Liver (tissue), 9 donors: ENCODE data around the gene ALDH1A1. TPM values are rescaled to one million over a fixed set of nuclear protein-coding genes. Genes with fewer than 3 reads are reported as not detected.

Experiments
- DNase-seq: peaks from one replicate; pipeline ENCODE4 v3.0.0-alpha.2; 2017; ENCODE audit warnings: low spot score
- H3K27ac ChIP-seq, 2 donors: one replicate each; pipeline ENCODE4 v1.7.0; 2013; ENCODE audit warnings: inconsistent platforms in 2 of 2, low read length in 2 of 2, control low read depth in 1 of 2, low read depth in 1 of 2, mild to moderate bottlenecking in 1 of 2
- H3K27me3 ChIP-seq, 4 donors: one replicate each; pipeline versions ENCODE4 v1.6.1 to v1.7.0; 2013; ENCODE audit warnings: low read length in 3 of 4, inconsistent platforms in 1 of 4, mild to moderate bottlenecking in 1 of 4, moderate library complexity in 1 of 4; ENCODE audit not compliant: control insufficient read depth in 4 of 4, insufficient read depth in 4 of 4
- H3K36me3 ChIP-seq, 4 donors: one replicate each; pipeline versions ENCODE4 v1.6.1 to v1.7.0; 2013; ENCODE audit warnings: low read length in 3 of 4, mild to moderate bottlenecking in 3 of 4, low read depth in 1 of 4, moderate library complexity in 1 of 4; ENCODE audit not compliant: control insufficient read depth in 4 of 4, insufficient read depth in 3 of 4
- H3K4me1 ChIP-seq, 4 donors: one replicate each; pipeline versions ENCODE4 v1.6.1 to v1.7.0; 2013; ENCODE audit warnings: low read length in 3 of 4, mild to moderate bottlenecking in 3 of 4, moderate library complexity in 1 of 4; ENCODE audit not compliant: control insufficient read depth in 4 of 4, insufficient read depth in 4 of 4
- H3K4me3 ChIP-seq, 3 donors: one replicate each; pipeline versions ENCODE4 v1.6.1 to v1.7.0; 2013; ENCODE audit warnings: low read length in 3 of 3, control low read depth in 1 of 3, low read depth in 1 of 3, mild to moderate bottlenecking in 1 of 3
- H3K9ac ChIP-seq, 2 donors: one replicate each; pipeline ENCODE4 v1.7.0; 2013; ENCODE audit warnings: low read length in 2 of 2, mild to moderate bottlenecking in 2 of 2, moderate library complexity in 2 of 2, control low read depth in 1 of 2, low read depth in 1 of 2
- H3K9me3 ChIP-seq, 4 donors: one replicate each; pipeline versions ENCODE4 v1.6.1 to v1.7.0; 2013; ENCODE audit warnings: low read length in 3 of 4; ENCODE audit not compliant: control insufficient read depth in 4 of 4
- EGR1 ChIP-seq, 2 donors: IDR thresholded peaks; 2 replicates each; pipeline ENCODE4 v1.6.1; 2016 to 2018; ENCODE audit warnings: antibody characterized with exemption in 2 of 2, low read depth in 2 of 2
- FOXA1 ChIP-seq: IDR thresholded peaks from 2 replicates; pipeline ENCODE4 v1.6.1; 2016; ENCODE audit warnings: antibody characterized with exemption
- GABPA ChIP-seq, 2 donors: IDR thresholded peaks in 1 of 2; conservative IDR thresholded peaks in 1 of 2; 2 replicates each; pipeline ENCODE4 v1.6.1; 2016; ENCODE audit warnings: antibody characterized with exemption in 2 of 2, mild to moderate bottlenecking in 1 of 2, moderate library complexity in 1 of 2
- HNF4A ChIP-seq, 2 donors: conservative IDR thresholded peaks; 2 replicates each; pipeline ENCODE4 v1.6.1; 2016; ENCODE audit warnings: antibody characterized with exemption in 2 of 2, mild to moderate bottlenecking in 2 of 2
- HNF4G ChIP-seq: IDR thresholded peaks from 2 replicates; pipeline ENCODE4 v1.6.1; 2016; ENCODE audit warnings: antibody characterized with exemption
- JUND ChIP-seq, 2 donors: IDR thresholded peaks; 2 replicates each; pipeline ENCODE4 v1.6.1; 2016; ENCODE audit warnings: antibody characterized with exemption in 2 of 2
- NR2F2 ChIP-seq: IDR thresholded peaks from 2 replicates; pipeline ENCODE4 v1.6.1; 2016; ENCODE audit warnings: antibody characterized with exemption
- RAD21 ChIP-seq, 2 donors: IDR thresholded peaks; 2 replicates each; pipeline ENCODE4 v1.6.1; 2016; ENCODE audit warnings: antibody characterized with exemption in 2 of 2, mild to moderate bottlenecking in 2 of 2
- RXRA ChIP-seq, 2 donors: IDR thresholded peaks; 2 replicates each; pipeline ENCODE4 v1.6.1; 2017 to 2018; ENCODE audit warnings: antibody characterized with exemption in 2 of 2, mild to moderate bottlenecking in 1 of 2
- SP1 ChIP-seq: IDR thresholded peaks from 2 replicates; pipeline ENCODE4 v1.6.1; 2018; ENCODE audit warnings: antibody characterized with exemption, mild to moderate bottlenecking
- YY1 ChIP-seq: IDR thresholded peaks from 2 replicates; pipeline ENCODE4 v1.6.1; 2016; ENCODE audit warnings: antibody characterized with exemption, mild to moderate bottlenecking
- WGBS: extraction: QIAGEN DNeasy Blood & Tissue Kit; methylation state at CpG from one replicate; pipeline ENCODE4 v1.1.7; 2013; 5-methylcytosine and 5-hydroxymethylcytosine counted together
- polyA plus RNA-seq, 2 donors: library from polyadenylated mRNA; stranded (reverse) in 1 of 2; unstranded in 1 of 2; fragments of 200-250 nt in 1 of 2; fragments of >200 nt in 1 of 2; fragmentation: Nextera tagmentation in 1 of 2; extraction: Ambion mirVana in 1 of 2; gene quantifications; one replicate each; pipeline versions ENCODE4 v1.2.1 to v1.2.3, GENCODE V29; 2013 to 2015
- total RNA-seq, 2 donors: library from RNA; depleted of rRNA; stranded (reverse); fragments of >200 nt; gene quantifications; one replicate each; pipeline ENCODE4 v1.2.3, GENCODE V29; 2014
- TF ChIP-seq, protein P1 (sequence below): fragments of 150-350 bp; IDR thresholded peaks from 2 replicates; pipeline ENCODE4 v1.5.1; 2017; ENCODE audit warnings: improper control_type of control experiment, low read depth, low read length; ENCODE audit not compliant: missing input control
- TF ChIP-seq, protein P2 (sequence below): IDR thresholded peaks from 2 replicates; pipeline ENCODE4 v1.6.1; 2016; ENCODE audit warnings: antibody characterized with exemption
- TF ChIP-seq, protein P3 (sequence below): IDR thresholded peaks from 2 replicates; pipeline ENCODE4 v1.6.1; 2016; ENCODE audit warnings: antibody characterized with exemption, mild to moderate bottlenecking
- donor health status: healthy.
- donor health status: healthy.
- donor health status: healthy.
- donor health status: healthy.
- donor health status: healthy.

ALDH1A1 gene
- total and polyA plus RNA-seq, 4 donors: 118 to 433 (median 193) TPM

DNA sequence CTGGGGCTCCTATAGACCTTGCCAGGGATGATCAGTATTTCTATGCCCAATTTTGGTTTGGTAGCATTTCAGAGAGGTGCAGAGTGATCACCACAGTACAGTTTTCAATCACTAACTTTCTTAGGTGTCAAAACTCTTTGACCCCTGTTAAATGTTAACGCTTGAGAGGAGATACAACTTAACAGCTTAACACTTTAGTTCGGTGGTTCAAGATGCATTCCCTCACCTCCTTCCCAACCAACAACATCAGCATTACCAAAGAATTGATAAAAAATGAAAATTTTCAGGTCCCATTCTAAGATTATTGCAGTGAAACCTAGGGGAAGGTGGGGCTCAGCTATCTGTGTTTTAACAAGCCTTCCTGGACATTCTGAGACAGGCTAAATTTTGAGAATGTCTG, 16.2 kb downstream of the ALDH1A1 start:
- Histone ChIP-seq H3K36me3 (peaks cover 2 to 9% (median 5%) of the 10 kb centered on the region in 4 donors), H3K4me3 (peak overlapping the region in 1 of 3 donors; percentile 1), H3K9ac (no peak overlapping the region), H3K4me1 (peaks cover 5 to 63% (median 53%) of the 10 kb centered on the region in 4 donors), H3K27me3 (no peaks in the 10 kb centered on the region), H3K27ac (peak overlapping the region in 1 of 2 donors; percentile 16), H3K9me3 (no peaks in the 10 kb centered on the region)
- WGBS: 25% methylated on average over 2 of the region's 2 CpGs
- TF ChIP-seq, protein P1, sequence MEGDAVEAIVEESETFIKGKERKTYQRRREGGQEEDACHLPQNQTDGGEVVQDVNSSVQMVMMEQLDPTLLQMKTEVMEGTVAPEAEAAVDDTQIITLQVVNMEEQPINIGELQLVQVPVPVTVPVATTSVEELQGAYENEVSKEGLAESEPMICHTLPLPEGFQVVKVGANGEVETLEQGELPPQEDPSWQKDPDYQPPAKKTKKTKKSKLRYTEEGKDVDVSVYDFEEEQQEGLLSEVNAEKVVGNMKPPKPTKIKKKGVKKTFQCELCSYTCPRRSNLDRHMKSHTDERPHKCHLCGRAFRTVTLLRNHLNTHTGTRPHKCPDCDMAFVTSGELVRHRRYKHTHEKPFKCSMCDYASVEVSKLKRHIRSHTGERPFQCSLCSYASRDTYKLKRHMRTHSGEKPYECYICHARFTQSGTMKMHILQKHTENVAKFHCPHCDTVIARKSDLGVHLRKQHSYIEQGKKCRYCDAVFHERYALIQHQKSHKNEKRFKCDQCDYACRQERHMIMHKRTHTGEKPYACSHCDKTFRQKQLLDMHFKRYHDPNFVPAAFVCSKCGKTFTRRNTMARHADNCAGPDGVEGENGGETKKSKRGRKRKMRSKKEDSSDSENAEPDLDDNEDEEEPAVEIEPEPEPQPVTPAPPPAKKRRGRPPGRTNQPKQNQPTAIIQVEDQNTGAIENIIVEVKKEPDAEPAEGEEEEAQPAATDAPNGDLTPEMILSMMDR: no peak
- no peak for TF ChIP-seq YY1
- TF ChIP-seq NR2F2: no peak
- TF ChIP-seq, protein P2, sequence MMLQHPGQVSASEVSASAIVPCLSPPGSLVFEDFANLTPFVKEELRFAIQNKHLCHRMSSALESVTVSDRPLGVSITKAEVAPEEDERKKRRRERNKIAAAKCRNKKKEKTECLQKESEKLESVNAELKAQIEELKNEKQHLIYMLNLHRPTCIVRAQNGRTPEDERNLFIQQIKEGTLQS: no peak
- DNase-seq: no peak

DNA sequence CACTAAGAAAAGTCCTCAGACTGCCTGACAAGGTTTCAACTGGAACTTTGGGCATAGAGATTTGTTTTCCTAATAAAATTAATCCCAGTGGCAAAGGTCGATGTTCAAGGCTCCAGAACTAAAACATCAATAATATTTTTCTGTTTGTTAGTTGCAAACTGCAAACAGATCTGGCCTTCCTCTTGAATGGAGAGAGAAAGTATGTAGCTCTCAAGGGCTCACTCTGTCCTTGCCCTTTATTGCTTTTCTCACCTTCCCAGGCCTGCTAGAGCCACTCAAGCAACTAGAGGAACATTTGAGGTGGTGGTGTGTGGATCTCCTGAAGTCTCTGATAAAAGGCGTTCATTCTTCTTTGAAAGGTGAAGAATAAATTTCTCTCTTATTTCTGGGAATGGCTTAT, 16.6 kb downstream of the ALDH1A1 start:
- H3K27ac ChIP-seq: peak overlapping the region in 1 of 2 donors; percentile 16
- H3K36me3 ChIP-seq: peaks cover 2 to 9% (median 5%) of the 10 kb centered on the region in 4 donors
- no peaks in the 10 kb centered on the region for H3K9me3 ChIP-seq
- peak overlapping the region in 1 of 3 donors; percentile 1 for H3K4me3 ChIP-seq
- H3K27me3 ChIP-seq: no peaks in the 10 kb centered on the region
- peaks cover 5 to 62% (median 51%) of the 10 kb centered on the region in 4 donors for H3K4me1 ChIP-seq
- H3K9ac ChIP-seq: no peak overlapping the region
- no peak for DNase-seq
- 39% methylated on average over 2 of the region's 2 CpGs for WGBS
- TF ChIP-seq RAD21 (IDR thresholded peaks at IDR 0.05): no peak
- no peak for TF ChIP-seq NR2F2
- TF ChIP-seq, protein P3, sequence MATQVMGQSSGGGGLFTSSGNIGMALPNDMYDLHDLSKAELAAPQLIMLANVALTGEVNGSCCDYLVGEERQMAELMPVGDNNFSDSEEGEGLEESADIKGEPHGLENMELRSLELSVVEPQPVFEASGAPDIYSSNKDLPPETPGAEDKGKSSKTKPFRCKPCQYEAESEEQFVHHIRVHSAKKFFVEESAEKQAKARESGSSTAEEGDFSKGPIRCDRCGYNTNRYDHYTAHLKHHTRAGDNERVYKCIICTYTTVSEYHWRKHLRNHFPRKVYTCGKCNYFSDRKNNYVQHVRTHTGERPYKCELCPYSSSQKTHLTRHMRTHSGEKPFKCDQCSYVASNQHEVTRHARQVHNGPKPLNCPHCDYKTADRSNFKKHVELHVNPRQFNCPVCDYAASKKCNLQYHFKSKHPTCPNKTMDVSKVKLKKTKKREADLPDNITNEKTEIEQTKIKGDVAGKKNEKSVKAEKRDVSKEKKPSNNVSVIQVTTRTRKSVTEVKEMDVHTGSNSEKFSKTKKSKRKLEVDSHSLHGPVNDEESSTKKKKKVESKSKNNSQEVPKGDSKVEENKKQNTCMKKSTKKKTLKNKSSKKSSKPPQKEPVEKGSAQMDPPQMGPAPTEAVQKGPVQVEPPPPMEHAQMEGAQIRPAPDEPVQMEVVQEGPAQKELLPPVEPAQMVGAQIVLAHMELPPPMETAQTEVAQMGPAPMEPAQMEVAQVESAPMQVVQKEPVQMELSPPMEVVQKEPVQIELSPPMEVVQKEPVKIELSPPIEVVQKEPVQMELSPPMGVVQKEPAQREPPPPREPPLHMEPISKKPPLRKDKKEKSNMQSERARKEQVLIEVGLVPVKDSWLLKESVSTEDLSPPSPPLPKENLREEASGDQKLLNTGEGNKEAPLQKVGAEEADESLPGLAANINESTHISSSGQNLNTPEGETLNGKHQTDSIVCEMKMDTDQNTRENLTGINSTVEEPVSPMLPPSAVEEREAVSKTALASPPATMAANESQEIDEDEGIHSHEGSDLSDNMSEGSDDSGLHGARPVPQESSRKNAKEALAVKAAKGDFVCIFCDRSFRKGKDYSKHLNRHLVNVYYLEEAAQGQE: no peak
- no peak for TF ChIP-seq RXRA (IDR thresholded peaks at IDR 0.05)
- peak; percentile 47 to 71 for TF ChIP-seq HNF4A (conservative IDR thresholded peaks at IDR 0.05)
- TF ChIP-seq EGR1 (IDR thresholded peaks at IDR 0.05; ENCODE audit: low read depth in 2 of 2): no peak
- TF ChIP-seq YY1: no peak
- TF ChIP-seq SP1: peak; percentile 23

DNA sequence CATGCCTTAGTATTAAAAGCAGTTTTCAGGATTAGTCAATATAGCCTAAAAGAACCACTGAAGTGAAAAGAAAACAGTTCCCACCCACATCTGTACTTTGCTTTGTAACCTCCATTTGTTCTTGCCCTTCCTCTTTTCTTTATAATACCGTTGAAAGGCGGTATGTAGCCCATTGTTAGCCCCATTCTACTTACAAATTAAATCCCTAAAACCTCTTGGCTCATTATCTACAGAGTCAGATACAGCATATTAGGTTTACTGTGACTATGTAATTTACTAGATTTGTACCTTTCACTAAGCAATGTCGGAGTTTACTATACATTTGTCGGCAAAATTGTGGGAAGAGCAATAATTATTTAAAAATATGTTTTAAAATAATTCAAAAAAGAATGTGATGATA, 17.3 kb downstream of the ALDH1A1 start:
- Histone ChIP-seq H3K4me3 (no peak overlapping the region), H3K27ac (no peak overlapping the region), H3K36me3 (peaks cover 2 to 13% (median 10%) of the 10 kb centered on the region in 4 donors), H3K27me3 (no peaks in the 10 kb centered on the region), H3K4me1 (peaks cover 5 to 56% (median 49%) of the 10 kb centered on the region in 4 donors), H3K9me3 (no peaks in the 10 kb centered on the region), H3K9ac (no peak overlapping the region)
- WGBS: 90% methylated on average over 4 of the region's 4 CpGs
- DNase-seq: no peak
- TF ChIP-seq, protein P3: no peak
- TF ChIP-seq FOXA1: no peak
- no peak for TF ChIP-seq YY1
- no peak for TF ChIP-seq JUND (IDR thresholded peaks at IDR 0.05)
- TF ChIP-seq NR2F2: no peak
- TF ChIP-seq HNF4G: no peak
- TF ChIP-seq GABPA (IDR thresholded peaks at IDR 0.05 in 1 of 2, conservative IDR thresholded peaks at IDR 0.05 in 1 of 2): no peak
- TF ChIP-seq, protein P1: no peak
- TF ChIP-seq EGR1 (IDR thresholded peaks at IDR 0.05; ENCODE audit: low read depth in 2 of 2): no peak
- TF ChIP-seq, protein P2: no peak
- TF ChIP-seq RAD21 (IDR thresholded peaks at IDR 0.05): no peak
- TF ChIP-seq SP1: no peak
- no peak for TF ChIP-seq HNF4A (conservative IDR thresholded peaks at IDR 0.05)
